SK-N-SH (cell line): Measurements from ENCODE around the gene C10orf62.

Experiments
- CTCF ChIP-seq: fragments of 200-600 bp; sonication (generic); IDR thresholded peaks from 2 replicates; pipeline ENCODE4 v1.6.1; 2017; ENCODE audit warnings: antibody characterized with exemption, mild to moderate bottlenecking, moderate library complexity
- EP300 ChIP-seq, 2 experiments: IDR thresholded peaks; 2 replicates each; pipeline versions ENCODE4 v1.4.0 to v1.6.1; 2012; ENCODE audit warnings: borderline replicate concordance in 1 of 2, low read depth in 1 of 2, low read length in 1 of 2
- EZH2phosphoT487 ChIP-seq: fragments of 200-600 bp; sonication (generic); IDR thresholded peaks from 2 replicates; pipeline ENCODE4 v1.6.1; 2017; ENCODE audit warnings: low read depth, mixed run types, mild to moderate bottlenecking, antibody characterized with exemption, moderate library complexity, borderline replicate concordance
- IRF3 ChIP-seq: fragments of 150-350 bp; IDR thresholded peaks from 2 replicates; pipeline ENCODE4 v1.6.1; 2016; ENCODE audit warnings: mild to moderate bottlenecking, low read depth, low read length
- JUND ChIP-seq: IDR thresholded peaks from 2 replicates; pipeline ENCODE4 v1.4.0; 2012
- MXI1 ChIP-seq: IDR thresholded peaks from 2 replicates; pipeline ENCODE4 v1.6.1; 2012; ENCODE audit warnings: mild to moderate bottlenecking, low read depth, low read length, improper control_type of control experiment
- NRF1 ChIP-seq: IDR thresholded peaks from 2 replicates; pipeline ENCODE4 v1.6.1; 2012; ENCODE audit warnings: low read depth, mild to moderate bottlenecking, low read length
- POLR2AphosphoS5 ChIP-seq: IDR thresholded peaks from 2 replicates; pipeline ENCODE4 v1.6.1; 2012; ENCODE audit warnings: low read depth, low read length
- SIN3A ChIP-seq: IDR thresholded peaks from 2 replicates; pipeline ENCODE4 v1.6.1; 2012; ENCODE audit warnings: low read depth, mild to moderate bottlenecking, low read length, moderate library complexity, borderline replicate concordance
- USF2 ChIP-seq: fragments of 150-350 bp; IDR thresholded peaks from 2 replicates; pipeline ENCODE4 v1.6.1; 2017; ENCODE audit warnings: antibody characterized with exemption, low read length, low read depth, borderline replicate concordance
- YY1 ChIP-seq: IDR thresholded peaks from 2 replicates; pipeline ENCODE4 v1.4.0; 2012; ENCODE audit warnings: low read depth, mild to moderate bottlenecking

- no peak for TF ChIP-seq CTCF
- no peak for TF ChIP-seq SIN3A
- no peak for TF ChIP-seq USF2
- TF ChIP-seq IRF3 = no peak
- no peak for TF ChIP-seq NRF1
- no peak for TF ChIP-seq YY1
- no peak for TF ChIP-seq POLR2AphosphoS5
- TF ChIP-seq EZH2phosphoT487 = no peak
- no peak for TF ChIP-seq EP300 (IDR thresholded peaks at IDR 0.05; ENCODE audit: borderline replicate concordance in 1 of 2, low read depth in 1 of 2, low read length in 1 of 2)
- TF ChIP-seq JUND = no peak
- TF ChIP-seq MXI1 = no peak
These were observed 7.4 kb upstream of the C10orf62 start for GRCh38 chr10:97582169-97582568.
